SK-N-SH (cell line): Measurements from ENCODE around the gene PMM2. TPM values are rescaled to one million over a fixed set of nuclear protein-coding genes. Genes with fewer than 3 reads are reported as not detected.

Experiments
- CTCF ChIA-PET: fragments of 300-600, 350-600 bp; formaldehyde crosslinking; extraction: SDS; loops from one replicate; lab custom pipeline; 2021; lab: Yijun Ruan, JAX
- POLR2A ChIA-PET: fragments of 350-600 bp; sonication (Branson Sonifier 250); formaldehyde crosslinking; extraction: SDS; loops from one replicate; lab custom pipeline; 2020; ENCODE audit warnings: antibody characterized with exemption, inconsistent platforms; lab: Yijun Ruan, JAX
- DNase-seq: peaks from one replicate; pipeline ENCODE4 v3.0.0; 2012
- H2AFZ ChIP-seq: fragments of 200-600 bp; sonication (generic); 2 replicates; pipeline ENCODE4 v1.8.1; 2016; ENCODE audit warnings: antibody characterized with exemption, mild to moderate bottlenecking, low read depth
- H3F3A ChIP-seq: fragments of 200-600 bp; sonication (generic); replicated peaks from 2 replicates; pipeline ENCODE3; 2016; ENCODE audit warnings: antibody characterized with exemption, mild to moderate bottlenecking; ENCODE audit not compliant: insufficient read depth
- H3K27ac ChIP-seq, 2 experiments: fragments of 200-500 bp in 1 of 2; fragments of 200-600 bp in 1 of 2; sonication (Bioruptor generic) in 1 of 2; sonication (generic), shearing (Covaris generic) in 1 of 2; 2 replicates each; pipeline versions ENCODE4 v1.5.1 to v1.6.1; 2014 to 2016; ENCODE audit warnings: low read depth in 2 of 2, inconsistent platforms in 1 of 2, low read length in 1 of 2, mild to moderate bottlenecking in 1 of 2, mixed read lengths in 1 of 2
- H3K27me3 ChIP-seq: fragments of 200-600 bp; sonication (generic), shearing (Covaris generic); 2 replicates; pipeline ENCODE4 v1.6.1; 2016; ENCODE audit warnings: mixed run types; ENCODE audit not compliant: insufficient read depth
- H3K36me3 ChIP-seq, 2 experiments: fragments of 200-500 bp in 1 of 2; fragments of 200-600 bp in 1 of 2; sonication (Bioruptor generic) in 1 of 2; sonication (generic) in 1 of 2; replicated peaks in 1 of 2; 2 replicates each; pipeline versions ENCODE3 to v1.5.1; 2014 to 2016; ENCODE audit warnings: low read length in 1 of 2, mild to moderate bottlenecking in 1 of 2; ENCODE audit not compliant: insufficient read depth in 2 of 2, control insufficient read depth in 1 of 2
- H3K4me1 ChIP-seq, 2 experiments: fragments of 200-500 bp in 1 of 2; fragments of 200-600 bp in 1 of 2; sonication (Bioruptor generic) in 1 of 2; sonication (generic), shearing (Covaris generic) in 1 of 2; 2 replicates each; pipeline versions ENCODE4 v1.5.1 to v1.6.1; 2014 to 2016; ENCODE audit warnings: low read depth in 1 of 2, low read length in 1 of 2, mixed run types in 1 of 2; ENCODE audit not compliant: insufficient read depth in 2 of 2, control insufficient read depth in 1 of 2
- H3K4me2 ChIP-seq: fragments of 200-600 bp; sonication (generic), shearing (Covaris generic); 2 replicates; pipeline ENCODE4 v1.6.1; 2017; ENCODE audit warnings: mixed run types
- H3K4me3 ChIP-seq, 2 experiments: fragments of 200-500 bp in 1 of 2; fragments of 200-600 bp in 1 of 2; sonication (Bioruptor generic) in 1 of 2; sonication (generic), shearing (Covaris generic) in 1 of 2; 2 replicates each; pipeline versions ENCODE4 v1.5.1 to v1.8.1; 2014 to 2016; ENCODE audit warnings: low read depth in 2 of 2, inconsistent platforms in 1 of 2, low read length in 1 of 2, mild to moderate bottlenecking in 1 of 2, mixed read lengths in 1 of 2, moderate library complexity in 1 of 2
- H3K79me2 ChIP-seq: fragments of 200-600 bp; sonication (generic); 2 replicates; pipeline ENCODE4 v1.8.1; 2017; ENCODE audit warnings: mild to moderate bottlenecking; ENCODE audit not compliant: insufficient read depth
- H3K9ac ChIP-seq: fragments of 200-600 bp; sonication (generic); 2 replicates; pipeline ENCODE4 v1.6.1; 2017; ENCODE audit warnings: mixed run types
- H3K9me2 ChIP-seq: fragments of 200-600 bp; sonication (generic); 2 replicates; pipeline ENCODE4 v1.6.1; 2017; ENCODE audit warnings: mixed run types
- H3K9me3 ChIP-seq: fragments of 200-600 bp; sonication (generic); 2 replicates; pipeline ENCODE4 v1.6.1; 2017; ENCODE audit warnings: mixed run types, mild to moderate bottlenecking, moderate library complexity
- H4K20me1 ChIP-seq: fragments of 200-600 bp; sonication (generic); 2 replicates; pipeline ENCODE4 v1.6.1; 2017; ENCODE audit warnings: mild to moderate bottlenecking, mixed run types; ENCODE audit not compliant: insufficient read depth
- CHD2 ChIP-seq: fragments of 150-350 bp; IDR thresholded peaks from 2 replicates; pipeline ENCODE4 v1.6.1; 2018; ENCODE audit warnings: low read length; ENCODE audit not compliant: partially characterized antibody
- ELF1 ChIP-seq: IDR thresholded peaks from 2 replicates; pipeline ENCODE4 v1.4.0; 2012
- GATA2 ChIP-seq: sonication (generic); formaldehyde crosslinking; IDR thresholded peaks from 2 replicates; pipeline ENCODE4 v1.5.0; 2020; ENCODE audit warnings: mild to moderate bottlenecking, missing genetic modification reagents
- JUND ChIP-seq: IDR thresholded peaks from 2 replicates; pipeline ENCODE4 v1.4.0; 2012
- MAX ChIP-seq: IDR thresholded peaks from 2 replicates; pipeline ENCODE4 v1.4.0; 2012; ENCODE audit warnings: low read depth
- NRF1 ChIP-seq: IDR thresholded peaks from 2 replicates; pipeline ENCODE4 v1.6.1; 2012; ENCODE audit warnings: low read depth, mild to moderate bottlenecking, low read length
- RCOR1 ChIP-seq: fragments of 150-350 bp; IDR thresholded peaks from 2 replicates; pipeline ENCODE4 v1.6.1; 2017; ENCODE audit warnings: antibody characterized with exemption, low read length
- SMC3 ChIP-seq: IDR thresholded peaks from 2 replicates; pipeline ENCODE4 v1.6.1; 2012; ENCODE audit warnings: low read depth, low read length, improper control_type of control experiment
- TAF1 ChIP-seq: IDR thresholded peaks from 2 replicates; pipeline ENCODE4 v1.6.1; 2012; ENCODE audit warnings: low read depth, mild to moderate bottlenecking, low read length, moderate library complexity, borderline replicate concordance
- TEAD4 ChIP-seq: IDR thresholded peaks from 2 replicates; pipeline ENCODE4 v1.4.0; 2012; ENCODE audit warnings: mild to moderate bottlenecking, borderline replicate concordance; ENCODE audit not compliant: insufficient read depth
- USF1 ChIP-seq: IDR thresholded peaks from 2 replicates; pipeline ENCODE4 v1.4.0; 2012; ENCODE audit warnings: low read depth, borderline replicate concordance
- USF2 ChIP-seq: fragments of 150-350 bp; IDR thresholded peaks from 2 replicates; pipeline ENCODE4 v1.6.1; 2017; ENCODE audit warnings: antibody characterized with exemption, low read length, low read depth, borderline replicate concordance
- ZBTB33 ChIP-seq: IDR thresholded peaks from 2 replicates; pipeline ENCODE4 v1.4.0; 2012; ENCODE audit warnings: low read depth, borderline replicate concordance
- WGBS: methylation state at CpG from one replicate; pipeline ENCODE4 v1.1.6; 2017; ENCODE audit warnings: low lambda C conversion rate; 5-methylcytosine and 5-hydroxymethylcytosine counted together
- polyA plus RNA-seq, 3 experiments: library from polyadenylated mRNA; depleted of rRNA; stranded (reverse); fragments of >200 nt; gene quantifications; 2 replicates each; pipeline ENCODE4 v1.2.3, GENCODE V29; 2012
- TF ChIP-seq, protein P1 (sequence below): IDR thresholded peaks from 2 replicates; pipeline ENCODE4; 2012
- TF ChIP-seq, protein P2 (sequence below): fragments of 200-600 bp; sonication (generic); IDR thresholded peaks from 2 replicates; pipeline ENCODE4 v1.6.1; 2017; ENCODE audit warnings: antibody characterized with exemption, mild to moderate bottlenecking, moderate library complexity

PMM2 gene
- polyA plus RNA-seq, 1 of the 3 experiments (the other 2 are of a cell fraction) = 24.3 TPM

- Histone ChIP-seq H3K9me2 (no peaks in the 10 kb centered on the region), H3K27me3 (no peaks in the 10 kb centered on the region), H3K9ac (peak overlapping the region; percentile 95), H2AFZ (peak overlapping the region; percentile 71), H4K20me1 (peaks cover 28% of the 10 kb centered on the region), H3K4me1 (peaks cover 0 to 27% of the 10 kb centered on the region in 2 experiments), H3K4me2 (peak overlapping the region; percentile 79), H3K36me3 (peaks cover 16 to 20% of the 10 kb centered on the region in 2 experiments), H3K9me3 (no peaks in the 10 kb centered on the region), H3K4me3 (peak overlapping the region; percentile 86 to 94), H3K79me2 (peaks cover 67% of the 10 kb centered on the region), H3F3A (no peaks in the 10 kb centered on the region), H3K27ac (peak overlapping the region; percentile 78 to 88)
- peak; percentile 30 for DNase-seq
- POLR2A ChIA-PET = interaction anchor here (1.0 to 1.3 kb wide), 2 partner anchors 17 to 72 kb away, joined by 3 to 8 read pairs; partner anchors contain the start of gene CARHSP1
- TF ChIP-seq SMC3 = no peak
- no peak for TF ChIP-seq RCOR1
- TF ChIP-seq MAX = no peak
- TF ChIP-seq, protein P1, sequence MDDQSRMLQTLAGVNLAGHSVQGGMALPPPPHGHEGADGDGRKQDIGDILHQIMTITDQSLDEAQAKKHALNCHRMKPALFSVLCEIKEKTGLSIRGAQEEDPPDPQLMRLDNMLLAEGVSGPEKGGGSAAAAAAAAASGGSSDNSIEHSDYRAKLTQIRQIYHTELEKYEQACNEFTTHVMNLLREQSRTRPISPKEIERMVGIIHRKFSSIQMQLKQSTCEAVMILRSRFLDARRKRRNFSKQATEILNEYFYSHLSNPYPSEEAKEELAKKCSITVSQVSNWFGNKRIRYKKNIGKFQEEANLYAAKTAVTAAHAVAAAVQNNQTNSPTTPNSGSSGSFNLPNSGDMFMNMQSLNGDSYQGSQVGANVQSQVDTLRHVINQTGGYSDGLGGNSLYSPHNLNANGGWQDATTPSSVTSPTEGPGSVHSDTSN = no peak
- TF ChIP-seq, protein P2, sequence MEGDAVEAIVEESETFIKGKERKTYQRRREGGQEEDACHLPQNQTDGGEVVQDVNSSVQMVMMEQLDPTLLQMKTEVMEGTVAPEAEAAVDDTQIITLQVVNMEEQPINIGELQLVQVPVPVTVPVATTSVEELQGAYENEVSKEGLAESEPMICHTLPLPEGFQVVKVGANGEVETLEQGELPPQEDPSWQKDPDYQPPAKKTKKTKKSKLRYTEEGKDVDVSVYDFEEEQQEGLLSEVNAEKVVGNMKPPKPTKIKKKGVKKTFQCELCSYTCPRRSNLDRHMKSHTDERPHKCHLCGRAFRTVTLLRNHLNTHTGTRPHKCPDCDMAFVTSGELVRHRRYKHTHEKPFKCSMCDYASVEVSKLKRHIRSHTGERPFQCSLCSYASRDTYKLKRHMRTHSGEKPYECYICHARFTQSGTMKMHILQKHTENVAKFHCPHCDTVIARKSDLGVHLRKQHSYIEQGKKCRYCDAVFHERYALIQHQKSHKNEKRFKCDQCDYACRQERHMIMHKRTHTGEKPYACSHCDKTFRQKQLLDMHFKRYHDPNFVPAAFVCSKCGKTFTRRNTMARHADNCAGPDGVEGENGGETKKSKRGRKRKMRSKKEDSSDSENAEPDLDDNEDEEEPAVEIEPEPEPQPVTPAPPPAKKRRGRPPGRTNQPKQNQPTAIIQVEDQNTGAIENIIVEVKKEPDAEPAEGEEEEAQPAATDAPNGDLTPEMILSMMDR = peak; percentile 19
- TF ChIP-seq ZBTB33 = no peak
- no peak for TF ChIP-seq TEAD4
- TF ChIP-seq TAF1 = no peak
- TF ChIP-seq GATA2 (CRISPR knock-in tag) = peak; percentile 39; the same call in 1 of the 2 replicates
- no peak for TF ChIP-seq CHD2
- no peak for TF ChIP-seq USF1
- no peak for TF ChIP-seq USF2
- TF ChIP-seq NRF1 = no peak
- no peak for TF ChIP-seq ELF1
- no peak for TF ChIP-seq JUND
- CTCF ChIA-PET = interaction anchor here (0.7 to 2.6 kb wide), 13 partner anchors 15 to 229 kb away, joined by 3 to 11 read pairs (median 4); partner anchors contain the start of gene CARHSP1
- 27% methylated on average over 14 of the region's 14 CpGs for WGBS
These were observed 923 bp upstream of the PMM2 start for GRCh38 chr16:8796469-8797363.
